ENCODE results near the gene ISYNA1.

- TF ChIP-seq, protein P1, sequence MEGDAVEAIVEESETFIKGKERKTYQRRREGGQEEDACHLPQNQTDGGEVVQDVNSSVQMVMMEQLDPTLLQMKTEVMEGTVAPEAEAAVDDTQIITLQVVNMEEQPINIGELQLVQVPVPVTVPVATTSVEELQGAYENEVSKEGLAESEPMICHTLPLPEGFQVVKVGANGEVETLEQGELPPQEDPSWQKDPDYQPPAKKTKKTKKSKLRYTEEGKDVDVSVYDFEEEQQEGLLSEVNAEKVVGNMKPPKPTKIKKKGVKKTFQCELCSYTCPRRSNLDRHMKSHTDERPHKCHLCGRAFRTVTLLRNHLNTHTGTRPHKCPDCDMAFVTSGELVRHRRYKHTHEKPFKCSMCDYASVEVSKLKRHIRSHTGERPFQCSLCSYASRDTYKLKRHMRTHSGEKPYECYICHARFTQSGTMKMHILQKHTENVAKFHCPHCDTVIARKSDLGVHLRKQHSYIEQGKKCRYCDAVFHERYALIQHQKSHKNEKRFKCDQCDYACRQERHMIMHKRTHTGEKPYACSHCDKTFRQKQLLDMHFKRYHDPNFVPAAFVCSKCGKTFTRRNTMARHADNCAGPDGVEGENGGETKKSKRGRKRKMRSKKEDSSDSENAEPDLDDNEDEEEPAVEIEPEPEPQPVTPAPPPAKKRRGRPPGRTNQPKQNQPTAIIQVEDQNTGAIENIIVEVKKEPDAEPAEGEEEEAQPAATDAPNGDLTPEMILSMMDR (conservative IDR thresholded peaks at IDR 0.05; ENCODE audit: low read length), result no peak
- no peak for TF ChIP-seq EZH2phosphoT487 (IDR thresholded peaks at IDR 0.05; ENCODE audit: borderline replicate concordance)
Observed at GRCh38 chr19:18437491-18438330, at the start of gene ISYNA1.

All from Loucy (cell line).